Kidney (tissue), 14 donors: ENCODE measurements around the gene TLR3. TPM values are rescaled to one million over a fixed set of nuclear protein-coding genes. Genes with fewer than 3 reads are reported as not detected.
"Not testable (repeated sequence)": the region's sequence is repeated elsewhere in the genome, so short reads cannot be mapped to it uniquely, and the experiment has no call there.

ENCODE experiments used
- DNase-seq, 5 donors: peaks; one replicate each; pipeline ENCODE4 v3.0.0-alpha.2; 2013 to 2020
- FAIRE-seq: peaks from 2 replicates; lab custom pipeline; 2012; peaks lifted over from hg19 to GRCh38; lab: Jason Lieb, UNC
- H3K27ac ChIP-seq, 2 donors: one replicate each; pipeline ENCODE4 v1.7.0; 2013; ENCODE audit warnings: low read depth in 2 of 2, low read length in 2 of 2, inconsistent platforms in 1 of 2
- H3K27me3 ChIP-seq: one replicate; pipeline ENCODE4 v1.7.1; 2013; ENCODE audit warnings: low read length, inconsistent platforms; ENCODE audit not compliant: control insufficient read depth, insufficient read depth
- H3K36me3 ChIP-seq, 3 donors: one replicate each; pipeline versions ENCODE4 v1.7.0 to v1.7.1; 2013; ENCODE audit warnings: low read length in 3 of 3, control low read depth in 1 of 3, inconsistent platforms in 1 of 3; ENCODE audit not compliant: insufficient read depth in 3 of 3, control insufficient read depth in 2 of 3
- H3K4me1 ChIP-seq, 3 donors: one replicate each; pipeline versions ENCODE4 v1.7.0 to v1.7.1; 2013; ENCODE audit warnings: low read length in 3 of 3, inconsistent platforms in 1 of 3, low read depth in 1 of 3; ENCODE audit not compliant: control insufficient read depth in 2 of 3, insufficient read depth in 2 of 3
- H3K4me3 ChIP-seq, 3 donors: one replicate each; pipeline versions ENCODE4 v1.7.0 to v1.8.1; 2013; ENCODE audit warnings: low read length in 3 of 3, control low read depth in 1 of 3, inconsistent platforms in 1 of 3
- H3K9ac ChIP-seq, 3 donors: one replicate each; pipeline versions ENCODE4 v1.7.0 to v1.7.1; 2013; ENCODE audit warnings: low read length in 3 of 3, control low read depth in 1 of 3, inconsistent platforms in 1 of 3
- H3K9me3 ChIP-seq, 3 donors: one replicate each; pipeline versions ENCODE4 v1.7.0 to v1.7.1; 2013; ENCODE audit warnings: low read length in 3 of 3, control low read depth in 1 of 3, inconsistent platforms in 1 of 3; ENCODE audit not compliant: control insufficient read depth in 2 of 3, insufficient read depth in 1 of 3
- CTCF ChIP-seq: IDR thresholded peaks from 3 replicates; pipeline ENCODE4 v1.5.1; 2012; ENCODE audit warnings: mild to moderate bottlenecking, moderate library complexity, borderline replicate concordance; ENCODE audit not compliant: insufficient read depth; ENCODE audit errors: extremely low read depth
- intact Hi-C: fragments of 100-400 bp; cut with DNase I; formaldehyde crosslinking; loops from one replicate; pipeline ENCODE4 v1.11.1; 2022
- polyA plus RNA-seq: library from polyadenylated mRNA; stranded (reverse); fragments of 350-450 nt; fragmentation: Illumina TruSeq; extraction: RNeasy Lipid Tissue Mini Kit (QIAGEN cat#74804); gene quantifications from one replicate; pipeline ENCODE4 v1.2.3, GENCODE V29; 2014; ENCODE audit warnings: low read depth, low replicate concordance; ENCODE audit not compliant: insufficient read depth
- total RNA-seq: library from RNA; stranded (reverse); fragmentation: NEBNext Ultra II Directional; extraction: Animal tissue kit (Norgen Biotek cat#: 25700); gene quantifications from one replicate; pipeline ENCODE4 v1.2.1, GENCODE V29; 2021
- donor health status: control.
- donor health status: control.
- donor health status: control.
- donor health status: control.
- donor health status: control.
- donor health status: DM: yes; HTN: yes; CAD: no.
- donor health status: Normal renal cell carcinoma (clear cell type).

Gene TLR3
- total and polyA plus RNA-seq, 2 donors from 2014 or later, result 5.1 to 22.7 TPM

GRCh38 chr4:186037692-186038658 lies 31.0 kb upstream of the TLR3 start:
- H3K9me3 ChIP-seq, result peaks cover 0 to 3% (median 0%) of the 10 kb centered on the region in 3 donors
- peaks cover 0 to 7% (median 0%) of the 10 kb centered on the region in 3 donors for H3K4me1 ChIP-seq
- intact Hi-C loops, result loop anchor here (5.0 kb wide), 1 partner anchor 396 kb away; no protein-coding TSS in a partner anchor
- DNase-seq (peak in 3 of 5 donors; percentile 70 to 88 (median 86)), FAIRE-seq (peak; percentile 98)
- H3K36me3 ChIP-seq, result no peaks in the 10 kb centered on the region
- no peak overlapping the region for H3K4me3 ChIP-seq
- H3K27ac ChIP-seq, result no peak overlapping the region
- TF ChIP-seq CTCF, result peak; percentile 93
- H3K27me3 ChIP-seq, result no peaks in the 10 kb centered on the region
- H3K9ac ChIP-seq, result no peak overlapping the region

GRCh38 chr4:186039697-186040096 lies 29.3 kb upstream of the TLR3 start:
- TF ChIP-seq CTCF, result no peak
- no peak for FAIRE-seq
- DNase-seq, result no peak
- Histone ChIP-seq H3K9me3 (peaks cover 0 to 3% (median 0%) of the 10 kb centered on the region in 3 donors), H3K36me3 (no peaks in the 10 kb centered on the region), H3K9ac (no peak overlapping the region), H3K4me1 (peaks cover 0 to 7% (median 0%) of the 10 kb centered on the region in 3 donors), H3K27ac (no peak overlapping the region), H3K4me3 (no peak overlapping the region), H3K27me3 (no peaks in the 10 kb centered on the region)
- intact Hi-C loops, result loop anchor here (5.0 kb wide), 1 partner anchor 397 kb away; no protein-coding TSS in a partner anchor

GRCh38 chr4:186040316-186040715 lies 28.6 kb upstream of the TLR3 start:
- no peak for FAIRE-seq
- intact Hi-C loops, result no loop called here

GRCh38 chr4:186047501-186047900 lies 21.5 kb upstream of the TLR3 start:
- DNase-seq, H3K9me3 ChIP-seq, intact Hi-C loops, H3K27me3 ChIP-seq, H3K4me1 ChIP-seq, H3K27ac ChIP-seq, H3K36me3 ChIP-seq, FAIRE-seq, H3K9ac ChIP-seq, H3K4me3 ChIP-seq: not testable (repeated sequence)

More at GRCh38 chr4:186040316-186040715, 28.6 kb upstream of the TLR3 start:
- Histone ChIP-seq H3K27me3 (no peaks in the 10 kb centered on the region), H3K27ac (no peak overlapping the region), H3K9me3 (no peaks in the 10 kb centered on the region), H3K4me3 (no peak overlapping the region), H3K4me1 (peaks cover 0 to 7% (median 0%) of the 10 kb centered on the region in 3 donors), H3K36me3 (no peaks in the 10 kb centered on the region), H3K9ac (no peak overlapping the region)
- no peak for DNase-seq
- no peak for TF ChIP-seq CTCF

GRCh38 chr4:186050135-186050534 lies 18.8 kb upstream of the TLR3 start:
- FAIRE-seq, intact Hi-C loops, H3K9me3 ChIP-seq, H3K27ac ChIP-seq, H3K27me3 ChIP-seq, H3K4me3 ChIP-seq, H3K9ac ChIP-seq, H3K36me3 ChIP-seq, H3K4me1 ChIP-seq: not testable (repeated sequence)
- DNase-seq, result peak in 2 of 5 donors; percentile 32 to 36
